Chondrocyte (in vitro differentiated cells): Measurements from ENCODE around the gene NPHP4. TPM values are rescaled to one million over a fixed set of nuclear protein-coding genes. Genes with fewer than 3 reads are reported as not detected.

Experiments used
- DNase-seq: peaks from one replicate; pipeline ENCODE4 v3.0.0; 2021; ENCODE audit warnings: mixed read lengths, low spot score
- H3K27ac Mint-ChIP-seq: one replicate; pipeline ENCODE4 v1.8.0; 2021; ENCODE audit warnings: mild to moderate bottlenecking, moderate library complexity, mixed read lengths; ENCODE audit not compliant: unreplicated experiment
- H3K27me3 Mint-ChIP-seq: 2 replicates; pipeline ENCODE4 v1.8.0; 2021; ENCODE audit warnings: low read depth, mixed read lengths
- H3K36me3 Mint-ChIP-seq: 2 replicates; pipeline ENCODE4 v1.8.0; 2021; ENCODE audit warnings: low read depth, mixed read lengths
- H3K4me1 Mint-ChIP-seq: 2 replicates; pipeline ENCODE4 v1.8.0; 2021; ENCODE audit warnings: low read depth, mild to moderate bottlenecking, mixed read lengths
- H3K4me3 Mint-ChIP-seq: one replicate; pipeline ENCODE4 v1.8.0; 2021; ENCODE audit warnings: mild to moderate bottlenecking, moderate library complexity, mixed read lengths; ENCODE audit not compliant: unreplicated experiment
- H3K9me3 Mint-ChIP-seq: 2 replicates; pipeline ENCODE4 v1.8.0; 2021; ENCODE audit warnings: low read depth, mixed read lengths
- CTCF ChIP-seq: fragments of 200-600 bp; sonication (generic); IDR thresholded peaks from 2 replicates; pipeline ENCODE4 v1.5.0; 2021; ENCODE audit warnings: antibody characterized with exemption, mild to moderate bottlenecking, moderate library complexity
- total RNA-seq: library from RNA; stranded (reverse); gene quantifications from 3 replicates; pipeline ENCODE4 v1.2.1, GENCODE V29; 2021

The NPHP4 gene
- total RNA-seq, 1 donor from 2014 or later, result 8.7 TPM

- no peak overlapping the region for H3K27ac Mint-ChIP-seq
- H3K27me3 Mint-ChIP-seq, result no peaks in the 10 kb centered on the region
- H3K4me1 Mint-ChIP-seq, result no peaks in the 10 kb centered on the region
- no peaks in the 10 kb centered on the region for H3K9me3 Mint-ChIP-seq
- no peaks in the 10 kb centered on the region for H3K36me3 Mint-ChIP-seq
- no peak for DNase-seq
- TF ChIP-seq CTCF, result no peak
- no peak overlapping the region for H3K4me3 Mint-ChIP-seq
Measured at GRCh38 chr1:5906116-5906515, 86.1 kb downstream of the NPHP4 start.

GRCh38 chr1:5905436-5905835 lies 86.8 kb downstream of the NPHP4 start:
- no peak for TF ChIP-seq CTCF
- Mint-ChIP-seq H3K4me1 (no peaks in the 10 kb centered on the region), H3K36me3 (no peaks in the 10 kb centered on the region), H3K4me3 (no peak overlapping the region), H3K27me3 (no peaks in the 10 kb centered on the region), H3K27ac (no peak overlapping the region), H3K9me3 (no peaks in the 10 kb centered on the region)
- no peak for DNase-seq

- no peak for TF ChIP-seq CTCF
- Mint-ChIP-seq H3K27me3 (no peaks in the 10 kb centered on the region), H3K4me1 (no peaks in the 10 kb centered on the region), H3K27ac (no peak overlapping the region), H3K36me3 (peaks cover 3% of the 10 kb centered on the region), H3K9me3 (no peaks in the 10 kb centered on the region), H3K4me3 (no peak overlapping the region)
- no peak for DNase-seq
Measured at GRCh38 chr1:5904551-5904950, 87.7 kb downstream of the NPHP4 start.

- H3K9me3 Mint-ChIP-seq, result no peaks in the 10 kb centered on the region
- DNase-seq, result no peak
- H3K27me3 Mint-ChIP-seq, result no peaks in the 10 kb centered on the region
- no peak overlapping the region for H3K4me3 Mint-ChIP-seq
- H3K4me1 Mint-ChIP-seq, result no peaks in the 10 kb centered on the region
- H3K36me3 Mint-ChIP-seq, result peaks cover 3% of the 10 kb centered on the region
- H3K27ac Mint-ChIP-seq, result no peak overlapping the region
- no peak for TF ChIP-seq CTCF
Measured at GRCh38 chr1:5903680-5904079, 88.5 kb downstream of the NPHP4 start.

- Mint-ChIP-seq H3K4me3 (no peak overlapping the region), H3K27me3 (no peaks in the 10 kb centered on the region), H3K36me3 (peaks cover 4% of the 10 kb centered on the region), H3K9me3 (no peaks in the 10 kb centered on the region), H3K27ac (no peak overlapping the region), H3K4me1 (no peaks in the 10 kb centered on the region)
- no peak for TF ChIP-seq CTCF
- no peak for DNase-seq
Measured at GRCh38 chr1:5903031-5903430, 89.2 kb downstream of the NPHP4 start.
